ENCODE data around the gene PRXL2C.
A peak's percentile ranks its signal among the peaks of the same experiment; 100 is the strongest.
"Not testable (repeated sequence)": the region's sequence is repeated elsewhere in the genome, so short reads cannot be mapped to it uniquely, and the experiment has no call there.

PRXL2C gene

DNA sequence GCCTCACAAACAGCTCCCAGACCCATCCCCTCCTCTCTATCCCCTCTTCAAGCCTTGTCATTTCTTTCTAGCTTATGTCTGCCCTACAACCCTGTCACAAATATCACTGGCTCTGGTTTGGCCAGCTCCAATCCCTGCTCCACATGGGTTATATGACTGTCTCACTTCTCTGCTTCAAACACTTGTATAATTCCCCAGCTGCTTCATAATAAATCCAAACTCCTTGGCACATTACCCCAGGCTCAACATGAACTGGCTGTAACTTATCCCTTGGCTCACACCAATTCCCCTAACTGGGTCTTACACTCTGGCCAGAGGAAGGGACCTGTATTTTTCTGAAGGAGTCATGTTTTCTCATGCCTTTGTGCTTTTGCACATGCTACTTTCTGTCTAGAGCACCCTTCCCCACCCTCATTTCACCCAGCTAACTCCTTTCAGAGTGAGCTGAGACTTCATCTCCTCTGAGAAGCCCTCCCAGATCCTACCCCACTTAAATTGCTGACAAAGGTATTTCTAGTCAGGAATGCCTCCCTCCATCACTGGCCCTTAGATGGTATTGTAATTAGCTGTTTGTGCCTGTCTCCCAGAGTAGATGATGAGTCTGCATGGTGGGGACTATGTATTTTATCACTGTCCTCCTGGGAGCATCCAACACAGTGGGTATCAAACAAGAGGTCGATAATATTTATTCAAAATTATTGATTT lies 5.3 kb downstream of the PRXL2C start:
- DNase-seq (ENCODE audit: low spot score) = no peak

- no peak for DNase-seq (ENCODE audit: low spot score)
Observed at GRCh38 chr9:96646081-96646991, 8.8 kb downstream of the PRXL2C start.

DNA sequence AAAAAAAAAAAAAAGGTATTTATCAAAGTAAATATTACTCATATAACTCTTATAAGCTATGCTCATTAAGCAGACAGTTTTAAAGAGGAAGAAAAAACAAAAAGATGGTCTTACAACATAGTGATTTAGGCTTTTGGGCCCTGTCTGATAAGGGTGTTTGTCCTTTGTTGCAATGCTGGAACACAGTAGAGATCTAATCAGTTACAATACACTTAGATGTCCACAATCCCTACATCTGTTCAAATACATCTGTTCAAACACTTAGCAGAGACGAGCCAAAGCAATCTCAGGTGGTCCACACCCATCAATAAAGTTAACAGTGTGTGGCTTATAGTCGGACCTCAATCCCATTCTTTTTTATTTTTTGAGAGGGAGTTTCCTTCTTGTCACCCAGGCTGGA lies 11.0 kb downstream of the PRXL2C start:
- no peak for DNase-seq (ENCODE audit: low spot score)

- DNase-seq (ENCODE audit: low spot score) = no peak
Observed at GRCh38 chr9:96641514-96641913, 13.6 kb downstream of the PRXL2C start.

GRCh38 chr9:96638606-96639364 lies 16.3 kb downstream of the PRXL2C start:
- DNase-seq (ENCODE audit: low spot score) = no peak

DNA sequence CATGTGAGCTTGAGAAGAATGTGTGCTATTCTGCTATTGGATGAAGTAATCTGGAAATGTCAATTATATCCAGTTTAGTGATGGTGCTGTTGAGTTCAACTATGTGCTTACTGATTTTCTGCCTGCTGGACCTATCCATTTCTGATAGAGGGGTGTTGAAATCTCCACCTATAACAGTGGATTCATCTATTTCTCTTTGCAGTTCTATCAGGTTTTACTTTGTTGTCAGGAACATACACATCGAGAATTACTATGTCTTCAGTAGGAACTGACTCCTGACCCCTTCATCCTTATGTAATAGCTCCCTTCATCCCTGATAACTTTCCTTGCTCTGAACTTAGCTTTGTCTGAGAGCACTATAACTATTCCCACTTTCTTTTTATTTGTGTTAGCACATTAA lies 18.7 kb downstream of the PRXL2C start:
- DNase-seq (ENCODE audit: low spot score) = no peak

DNA sequence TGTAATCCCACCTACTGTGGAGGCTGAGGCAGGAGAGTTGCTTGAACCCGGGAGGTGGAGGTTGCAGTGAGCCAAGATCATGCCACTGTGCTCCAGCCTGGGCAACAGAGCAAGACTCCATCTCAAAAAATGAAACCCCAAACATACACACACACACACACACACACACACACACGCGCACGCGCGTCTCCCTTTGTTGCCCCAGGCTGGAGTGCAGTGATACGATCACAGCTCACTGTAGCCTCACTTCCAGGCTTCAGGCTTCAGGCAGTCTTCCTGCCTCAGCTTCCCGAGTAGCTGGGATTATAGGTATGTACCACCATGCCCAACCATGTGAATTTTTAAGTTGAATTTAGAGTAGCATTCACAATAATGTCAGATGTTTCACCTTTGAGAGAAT lies 21.5 kb downstream of the PRXL2C start:
- DNase-seq (ENCODE audit: low spot score) = not testable (repeated sequence)

- no peak for DNase-seq (ENCODE audit: low spot score)
Observed at GRCh38 chr9:96626912-96627311, 28.2 kb downstream of the PRXL2C start.

- no peak for DNase-seq (ENCODE audit: low spot score)
Observed at GRCh38 chr9:96621618-96622017, 33.5 kb downstream of the PRXL2C start.

- no peak for DNase-seq (ENCODE audit: low spot score)
Observed at GRCh38 chr9:96620832-96621269, 34.3 kb downstream of the PRXL2C start.

- DNase-seq (ENCODE audit: low spot score) = no peak
Observed at GRCh38 chr9:96620181-96620514, 35.0 kb downstream of the PRXL2C start.

DNA sequence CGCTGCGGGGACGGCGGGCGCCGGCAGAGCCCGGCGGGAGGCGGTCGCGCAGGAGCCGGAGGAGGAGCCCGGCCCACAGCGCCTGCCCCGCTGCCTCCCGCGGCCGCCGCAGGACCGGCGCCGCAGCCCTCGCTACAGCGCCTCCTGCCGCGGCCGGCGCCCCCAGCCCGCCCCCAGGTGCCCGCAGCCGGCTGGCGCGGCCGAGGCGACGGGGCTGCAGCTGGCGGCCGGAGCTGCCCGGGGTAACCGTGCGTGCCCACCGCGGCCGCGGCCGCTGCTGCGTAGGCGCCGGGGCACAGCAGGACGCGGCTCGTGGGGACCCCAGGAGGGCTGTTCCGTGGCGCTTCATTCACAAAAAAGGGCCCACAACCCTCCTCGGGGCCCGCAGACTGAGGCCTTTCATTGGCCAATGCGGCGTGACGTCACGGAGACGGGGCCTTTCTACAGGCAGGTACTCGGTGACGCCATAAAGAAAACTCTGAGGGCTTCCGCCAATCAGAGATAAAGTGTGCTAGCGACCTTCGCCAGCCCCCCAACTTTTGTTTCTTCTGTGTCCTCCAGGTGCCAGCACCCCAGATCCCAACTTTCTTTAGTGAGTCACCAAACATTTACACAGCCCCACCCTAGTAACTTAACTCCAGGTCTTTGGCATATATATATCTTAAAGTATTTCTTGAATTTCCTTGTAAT lies 35.5 kb downstream of the PRXL2C start, which contains the start of gene CDC14B:
Gene CDC14B (minus strand): TSS at position 353 of the 690 bp plus-strand sequence. CDS start 465 bp downstream, outside the sequence.
- peak; percentile 82 for DNase-seq (ENCODE audit: low spot score)

- DNase-seq (ENCODE audit: low spot score) = no peak
Observed at GRCh38 chr9:96619124-96619465, 36.0 kb downstream of the PRXL2C start.

- DNase-seq (ENCODE audit: low spot score) = peak; percentile 66
Observed at GRCh38 chr9:96618209-96619123, 36.7 kb downstream of the PRXL2C start.

- no peak for DNase-seq (ENCODE audit: low spot score)
Observed at GRCh38 chr9:96617439-96618185, 37.5 kb downstream of the PRXL2C start.

GRCh38 chr9:96616817-96617438 lies 38.2 kb downstream of the PRXL2C start:
- no peak for DNase-seq (ENCODE audit: low spot score)

DNA sequence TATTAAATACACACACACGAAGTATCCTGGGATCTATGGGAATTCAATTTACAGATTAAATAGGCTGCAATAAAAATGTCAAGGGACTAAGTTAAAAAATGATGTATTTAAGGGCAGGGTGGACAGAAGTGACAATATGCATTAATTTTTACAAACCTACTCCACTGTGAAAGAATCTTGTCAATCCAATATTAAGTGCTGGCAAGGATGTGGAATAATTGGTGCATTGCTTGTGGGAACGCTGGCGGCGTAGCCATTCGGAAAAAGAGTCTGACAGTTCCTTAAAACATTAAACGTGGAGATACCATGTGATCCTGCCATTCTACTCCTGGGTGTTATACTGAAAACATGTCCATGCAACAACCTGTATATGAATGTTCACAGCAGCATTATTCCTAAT lies 39.7 kb downstream of the PRXL2C start:
- no peak for DNase-seq (ENCODE audit: low spot score)

GRCh38 chr9:96614664-96615063 lies 40.5 kb downstream of the PRXL2C start:
- not testable (repeated sequence) for DNase-seq (ENCODE audit: low spot score)

DNA sequence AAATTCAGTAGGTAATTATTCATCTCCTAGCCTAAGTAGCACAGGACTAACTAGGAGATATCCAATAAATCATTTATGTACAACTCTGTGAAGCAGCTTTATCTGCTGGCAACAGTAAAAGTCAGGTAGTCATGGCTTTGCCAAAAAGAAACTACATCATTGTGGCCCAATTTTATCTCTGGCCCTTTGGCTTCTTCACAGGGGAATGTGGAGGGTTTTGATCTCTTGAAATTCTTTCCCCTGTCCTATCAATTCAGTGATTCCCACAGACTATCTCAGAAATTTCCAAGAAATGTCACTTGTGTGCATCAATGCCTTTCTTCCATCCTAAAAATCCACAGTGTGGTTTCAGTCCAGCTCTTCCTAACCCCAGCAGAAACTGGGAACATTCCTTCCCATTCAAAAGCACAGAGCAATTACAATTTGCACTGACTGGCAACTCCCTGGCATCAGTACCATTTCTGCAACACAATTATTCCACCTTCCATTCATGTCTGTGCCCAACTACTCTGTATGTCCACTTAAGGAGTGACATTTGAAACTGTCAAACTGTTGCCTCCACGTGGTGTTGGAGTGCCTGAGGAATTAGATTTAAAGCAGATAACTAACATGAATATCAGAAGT lies 42.0 kb downstream of the PRXL2C start:
- no peak for DNase-seq (ENCODE audit: low spot score)
